Non-pigmented ciliary epithelial cell (primary cell): ENCODE data around the gene EVC.

Source experiments
- DNase-seq: peaks from one replicate; pipeline ENCODE4 v3.0.0-alpha.2; 2010; ENCODE audit warnings: low read depth

EVC gene

GRCh38 chr4:5755161-5755560 lies 44.2 kb downstream of the EVC start:
- no peak for DNase-seq

GRCh38 chr4:5755679-5756078 lies 44.7 kb downstream of the EVC start:
- no peak for DNase-seq

- DNase-seq = no peak
Observed at GRCh38 chr4:5756271-5756670, 45.3 kb downstream of the EVC start.

GRCh38 chr4:5757091-5757490 lies 46.1 kb downstream of the EVC start:
- DNase-seq = no peak

GRCh38 chr4:5757536-5757935 lies 46.5 kb downstream of the EVC start:
- no peak for DNase-seq

GRCh38 chr4:5757954-5758353 lies 47.0 kb downstream of the EVC start:
- DNase-seq = no peak

- DNase-seq = peak; percentile 96
Observed at GRCh38 chr4:5758741-5759140, 47.7 kb downstream of the EVC start.

- no peak for DNase-seq
Observed at GRCh38 chr4:5759236-5760075, 48.5 kb downstream of the EVC start.

- no peak for DNase-seq
Observed at GRCh38 chr4:5760246-5760645, 49.2 kb downstream of the EVC start.

GRCh38 chr4:5760936-5761480 lies 50.0 kb downstream of the EVC start:
- no peak for DNase-seq

GRCh38 chr4:5770051-5770450 lies 59.0 kb downstream of the EVC start:
- DNase-seq = no peak

GRCh38 chr4:5772528-5773270 lies 61.7 kb downstream of the EVC start:
- no peak for DNase-seq

GRCh38 chr4:5773271-5773555 lies 62.2 kb downstream of the EVC start:
- DNase-seq = no peak

GRCh38 chr4:5774416-5775036 lies 63.5 kb downstream of the EVC start:
- DNase-seq = no peak

GRCh38 chr4:5776510-5776909 lies 65.5 kb downstream of the EVC start:
- DNase-seq = no peak

GRCh38 chr4:5780831-5781480 lies 70.0 kb downstream of the EVC start:
- peak; percentile 43 for DNase-seq

GRCh38 chr4:5781691-5782090 lies 70.7 kb downstream of the EVC start:
- DNase-seq = no peak

GRCh38 chr4:5782829-5783476 lies 72.0 kb downstream of the EVC start:
- no peak for DNase-seq

- DNase-seq = no peak
Observed at GRCh38 chr4:5783486-5783885, 72.5 kb downstream of the EVC start.

- no peak for DNase-seq
Observed at GRCh38 chr4:5784021-5784420, 73.0 kb downstream of the EVC start.

- no peak for DNase-seq
Observed at GRCh38 chr4:5784960-5785611, 74.1 kb downstream of the EVC start.
